Stimulated activated CD4-positive, alpha-beta T cell treated with anti-CD3 and anti-CD28 coated beads, Interleukin-1b, Interleukin-23, amount 100 ng/mL, for 4 hours (primary cell): Measurements from ENCODE around the gene KLHL30.
"Not testable (repeated sequence)": the region's sequence is repeated elsewhere in the genome, so short reads cannot be mapped to it uniquely, and the experiment has no call there.

Source experiments
- DNase-seq, 2 donors: peaks; one replicate each; pipeline ENCODE4 v3.0.0-alpha.2; 2020; ENCODE audit warnings: low read depth in 2 of 2

The KLHL30 gene

DNA sequence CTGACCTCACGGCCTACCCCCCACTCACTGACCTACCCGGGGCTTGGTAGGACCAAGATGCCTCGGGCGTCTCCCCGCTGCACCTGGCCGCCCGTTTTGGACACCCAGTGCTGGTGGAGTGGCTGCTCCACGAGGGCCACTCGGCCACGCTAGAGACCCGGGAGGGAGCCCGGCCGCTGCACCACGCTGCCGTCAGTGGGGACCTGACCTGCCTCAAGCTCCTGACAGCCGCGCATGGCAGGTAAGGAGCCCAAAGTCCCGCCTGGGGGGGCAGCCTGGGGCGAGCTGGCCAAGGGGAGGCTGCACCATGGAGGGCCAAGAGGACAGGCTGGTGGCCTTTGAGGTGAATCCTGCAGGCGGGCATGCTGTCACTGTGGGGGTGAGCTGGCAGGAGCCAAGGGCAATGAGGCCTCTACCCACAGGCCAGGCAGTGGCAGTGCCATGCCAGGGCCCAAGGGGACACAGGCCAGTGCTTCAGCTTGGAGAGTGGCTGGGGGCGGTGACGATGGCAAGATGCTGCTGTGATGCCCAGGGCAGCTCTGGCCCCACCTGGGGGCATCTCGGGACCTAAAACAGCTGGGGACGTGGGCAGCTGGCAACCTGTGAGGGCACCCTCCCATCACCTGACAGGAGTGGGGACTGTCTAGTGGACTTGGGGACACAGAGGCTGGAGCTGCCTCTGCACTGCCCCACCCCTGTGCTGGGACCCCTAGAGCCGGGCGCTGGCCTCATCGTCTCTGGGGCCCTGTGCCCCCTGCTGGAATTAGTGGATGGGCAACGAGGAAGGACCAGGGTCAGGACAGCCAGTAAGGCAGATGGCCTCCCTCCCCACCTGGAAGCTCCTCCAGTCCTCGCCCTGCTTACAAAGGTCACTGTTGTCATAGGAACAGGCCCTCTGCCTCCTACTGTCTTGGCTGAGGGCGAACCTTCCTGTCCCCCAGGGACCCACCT, 36.3 kb upstream of the KLHL30 start:
- DNase-seq, result no peak

- no peak for DNase-seq
Measured at GRCh38 chr2:238102865-238103264, 35.6 kb upstream of the KLHL30 start.

DNA sequence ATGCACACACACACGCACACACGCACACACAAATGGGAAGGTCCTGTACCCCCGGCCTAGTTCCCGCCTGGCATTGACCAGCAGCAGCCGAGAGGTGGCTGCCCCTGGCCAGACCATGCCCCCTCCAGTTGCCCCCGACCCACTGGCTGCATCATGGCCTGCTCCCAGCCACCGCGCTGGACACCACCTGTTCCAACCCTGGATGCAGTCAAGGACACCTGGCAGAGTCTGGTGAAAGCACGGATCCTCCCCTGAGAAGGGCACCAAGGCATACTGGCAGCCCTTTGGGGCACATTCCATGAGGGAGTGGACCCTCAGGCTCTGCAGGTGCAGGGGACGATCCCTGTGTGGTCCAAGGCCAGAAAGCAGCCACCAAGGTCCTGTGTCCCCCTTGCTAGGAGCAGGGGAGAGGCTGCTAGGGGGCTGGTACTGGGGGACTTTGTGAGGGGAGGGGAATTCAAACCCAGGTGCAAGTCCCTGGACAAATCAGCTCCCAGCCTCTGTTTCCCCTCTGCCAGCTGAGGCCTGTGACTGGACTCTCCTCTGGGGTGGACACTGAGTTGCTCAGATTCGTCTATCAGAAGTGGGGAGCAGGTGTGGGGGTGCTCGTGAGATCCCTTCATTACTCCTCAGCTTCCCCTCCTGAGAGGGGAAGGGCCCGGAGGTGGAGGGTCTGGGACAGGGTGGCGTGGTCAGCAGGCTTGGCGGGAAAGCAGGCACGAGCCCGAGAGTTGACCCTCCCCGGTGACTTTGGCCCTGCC, 34.8 kb upstream of the KLHL30 start:
- no peak for DNase-seq

DNA sequence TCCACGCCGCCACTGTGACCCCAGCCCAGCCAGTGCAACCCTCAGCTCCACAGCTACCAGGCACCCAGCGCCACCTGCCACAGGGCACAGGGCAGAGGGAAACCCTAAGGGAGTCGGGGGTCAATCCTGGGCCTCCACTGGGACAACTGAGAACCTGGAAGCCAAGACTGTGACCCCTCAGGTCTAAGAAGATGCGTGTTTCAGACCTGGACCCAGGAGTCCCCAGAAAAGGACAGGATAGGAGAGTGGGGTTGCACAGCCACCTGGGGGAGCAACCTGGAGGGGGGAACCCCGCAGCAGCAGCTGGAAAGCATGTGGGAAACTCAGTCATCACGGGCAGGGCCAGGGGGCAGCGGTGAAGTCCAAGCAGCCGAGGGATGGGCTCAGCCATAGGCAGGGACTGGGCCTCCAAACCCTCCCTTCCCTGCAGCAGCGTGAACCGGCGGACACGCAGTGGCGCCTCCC, 34.2 kb upstream of the KLHL30 start:
- no peak for DNase-seq

- DNase-seq, result no peak
Measured at GRCh38 chr2:238104691-238105371, 33.6 kb upstream of the KLHL30 start.

- no peak for DNase-seq
Measured at GRCh38 chr2:238105506-238106338, 32.7 kb upstream of the KLHL30 start.

DNA sequence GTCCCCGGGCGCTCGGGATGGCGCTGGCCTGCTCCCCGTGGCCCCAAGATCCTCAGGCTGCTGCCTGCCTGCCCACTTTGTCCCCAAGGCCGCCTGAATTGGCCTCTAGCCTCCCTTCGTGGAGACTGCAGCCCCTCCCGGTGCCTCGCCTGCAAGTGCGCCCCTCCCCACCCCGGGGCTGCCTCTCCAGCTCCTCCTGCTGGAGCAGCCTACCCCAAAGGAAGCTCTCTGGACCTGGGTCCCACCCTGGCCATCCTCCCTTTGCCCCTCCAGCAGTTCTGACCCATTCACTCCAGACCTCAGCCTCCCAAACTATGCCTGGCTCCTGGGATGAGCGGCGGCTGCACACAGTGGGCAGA, 32.1 kb upstream of the KLHL30 start:
- no peak for DNase-seq

GRCh38 chr2:238106698-238107524, 31.6 kb upstream of the KLHL30 start:
- no peak for DNase-seq

GRCh38 chr2:238107525-238108422, 30.7 kb upstream of the KLHL30 start:
- no peak for DNase-seq

DNA sequence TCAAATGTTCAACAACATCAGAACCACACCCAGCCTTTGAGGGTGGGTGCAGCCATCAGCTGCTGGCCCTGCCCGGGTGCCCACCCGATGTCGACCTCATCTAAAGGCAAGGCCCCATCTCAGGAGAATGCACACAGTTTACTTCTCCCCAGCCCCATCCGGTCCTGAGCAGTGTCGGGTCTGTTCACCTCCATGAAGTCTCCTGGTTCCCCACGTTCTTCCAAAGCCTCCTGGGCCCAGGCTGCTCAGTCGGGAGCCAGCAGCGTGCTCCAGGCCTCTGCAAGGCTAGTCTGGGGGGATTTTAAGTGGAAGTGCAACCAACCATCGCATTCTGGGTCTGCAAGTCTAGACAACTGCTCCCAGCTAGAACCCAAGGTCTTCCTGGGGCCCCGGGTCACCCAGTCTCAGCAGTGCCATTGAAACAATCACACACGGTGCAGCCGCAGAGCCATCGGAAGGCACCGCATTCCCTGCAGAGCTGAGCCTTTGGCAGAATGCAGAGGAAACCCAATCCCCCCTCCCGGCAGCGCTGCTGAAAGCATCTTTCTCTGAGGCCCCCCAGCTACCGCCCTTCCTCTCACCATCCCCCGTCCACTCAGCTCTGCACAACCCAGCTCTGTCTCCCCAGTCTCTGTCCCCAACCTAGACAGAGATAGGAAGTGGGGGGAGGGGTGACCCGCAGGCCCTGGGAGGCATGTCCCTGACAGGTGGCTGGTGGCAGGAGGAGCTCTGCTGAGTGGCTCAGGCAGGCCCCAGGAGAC, 29.9 kb upstream of the KLHL30 start:
- no peak for DNase-seq

GRCh38 chr2:238113611-238114010, 24.9 kb upstream of the KLHL30 start:
- no peak for DNase-seq

GRCh38 chr2:238114331-238114841, 24.1 kb upstream of the KLHL30 start:
- no peak for DNase-seq

GRCh38 chr2:238114851-238115660, 23.4 kb upstream of the KLHL30 start:
- no peak for DNase-seq

DNA sequence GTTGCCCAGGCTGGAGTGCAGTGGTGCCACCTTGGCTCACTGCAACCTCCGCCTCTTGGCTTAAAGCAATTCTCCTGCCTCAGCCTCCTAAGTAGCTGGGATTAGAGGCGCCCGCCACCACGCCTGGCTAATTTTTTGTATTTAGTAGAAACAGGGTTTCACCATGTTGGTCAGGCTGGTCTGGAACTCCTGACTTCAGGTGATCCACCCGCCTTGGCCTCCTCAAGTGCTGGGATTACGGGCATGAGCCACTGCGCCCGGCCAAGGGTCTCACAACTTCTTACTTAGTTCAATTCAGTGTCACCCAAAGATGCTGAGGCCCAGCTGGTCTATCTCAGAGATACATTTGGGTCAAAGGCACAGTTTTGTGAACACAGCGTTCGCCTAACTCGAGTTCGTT, 22.8 kb upstream of the KLHL30 start:
- DNase-seq, result not testable (repeated sequence)

- DNase-seq, result no peak
Measured at GRCh38 chr2:238116298-238117198, 21.9 kb upstream of the KLHL30 start.
